Measurements from ENCODE around the gene CDH13.

Gene CDH13

DNA sequence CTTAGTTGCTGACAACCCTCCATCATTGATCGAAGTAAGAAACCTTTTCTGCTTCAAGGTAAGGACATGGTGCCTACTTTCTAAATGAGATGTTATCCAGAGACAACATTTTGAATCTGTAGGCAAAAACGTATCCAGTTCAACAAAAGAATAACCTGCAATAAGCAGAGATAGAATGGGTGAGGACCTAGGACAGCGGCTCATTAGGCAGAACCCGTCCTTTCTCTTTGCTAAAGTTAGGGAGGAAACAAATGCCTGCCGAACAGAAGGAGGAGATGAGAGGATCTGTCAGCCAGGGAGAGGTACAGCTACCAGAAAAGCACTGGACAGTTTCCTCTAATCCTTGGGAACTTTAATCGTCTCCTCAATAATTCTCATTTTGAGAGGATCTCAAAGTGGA, 183.3 kb downstream of the CDH13 start:
- Histone ChIP-seq H3K9me3 (ENCODE audit: control insufficient read depth in 2 of 2, low read length in 2 of 2) (no peaks in the 10 kb centered on the region), H3K4me1 (ENCODE audit: control insufficient read depth, insufficient read depth, low read length) (no peaks in the 10 kb centered on the region), H3K27ac (ENCODE audit: low read length) (no peak overlapping the region), H3K27me3 (ENCODE audit: control insufficient read depth in 1 of 2, insufficient read depth in 2 of 2, low read length in 2 of 2) (no peaks in the 10 kb centered on the region), H3K9ac (ENCODE audit: low read length in 2 of 2) (no peak overlapping the region), H3K4me3 (ENCODE audit: low read length in 2 of 2) (no peak overlapping the region), H3K36me3 (ENCODE audit: control insufficient read depth in 2 of 2, insufficient read depth in 2 of 2, low read length in 2 of 2) (no peaks in the 10 kb centered on the region)

DNA sequence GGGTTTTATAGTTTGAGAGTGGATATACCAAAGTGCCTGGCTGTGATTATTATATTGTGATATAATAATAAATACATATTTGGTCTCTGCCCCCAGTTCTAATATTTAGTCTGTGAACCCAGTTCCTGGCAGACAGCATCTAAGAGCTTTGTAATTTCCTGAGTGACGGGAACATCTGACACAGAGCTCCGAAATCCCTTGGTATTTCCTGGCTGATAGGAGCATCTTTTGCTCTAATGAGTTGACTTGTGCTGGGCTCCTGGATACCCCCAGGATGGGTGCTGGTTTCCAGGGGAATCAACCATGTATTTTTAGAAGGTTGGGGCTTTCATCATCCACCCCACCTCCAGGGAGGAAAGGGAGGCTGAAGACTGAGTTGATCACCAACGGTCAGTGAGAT, 187.3 kb downstream of the CDH13 start:
- no peak overlapping the region for H3K9ac ChIP-seq (ENCODE audit: low read length in 2 of 2)
- no peak overlapping the region for H3K27ac ChIP-seq (ENCODE audit: low read length)
- H3K4me1 ChIP-seq (ENCODE audit: control insufficient read depth, insufficient read depth, low read length), result no peaks in the 10 kb centered on the region
- H3K4me3 ChIP-seq (ENCODE audit: low read length in 2 of 2), result no peak overlapping the region
- H3K36me3 ChIP-seq (ENCODE audit: control insufficient read depth in 2 of 2, insufficient read depth in 2 of 2, low read length in 2 of 2), result no peaks in the 10 kb centered on the region
- H3K27me3 ChIP-seq (ENCODE audit: control insufficient read depth in 1 of 2, insufficient read depth in 2 of 2, low read length in 2 of 2), result no peaks in the 10 kb centered on the region
- H3K9me3 ChIP-seq (ENCODE audit: control insufficient read depth in 2 of 2, low read length in 2 of 2), result no peaks in the 10 kb centered on the region

DNA sequence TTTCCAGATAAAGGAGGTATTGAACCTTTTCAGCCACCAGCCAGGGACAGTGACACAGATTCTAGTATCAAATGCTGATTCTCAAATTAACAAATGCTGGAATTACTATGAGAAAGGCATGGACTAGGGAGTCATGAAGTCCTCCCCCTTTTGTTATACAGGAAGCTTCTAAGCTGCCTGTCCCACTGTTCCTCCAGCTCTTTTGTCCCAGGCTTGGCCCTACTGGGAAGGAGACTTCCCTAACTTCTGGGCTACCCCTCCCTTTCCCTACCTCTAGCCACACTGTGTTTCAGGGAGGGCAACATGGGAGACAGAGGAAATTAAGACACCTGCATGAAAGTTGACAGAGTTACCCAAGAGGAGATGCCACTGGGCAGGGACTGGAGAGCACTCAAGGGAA, 192.5 kb downstream of the CDH13 start:
- no peaks in the 10 kb centered on the region for H3K4me1 ChIP-seq (ENCODE audit: control insufficient read depth, insufficient read depth, low read length)
- H3K36me3 ChIP-seq (ENCODE audit: control insufficient read depth in 2 of 2, insufficient read depth in 2 of 2, low read length in 2 of 2), result no peaks in the 10 kb centered on the region
- no peak overlapping the region for H3K27ac ChIP-seq (ENCODE audit: low read length)
- no peaks in the 10 kb centered on the region for H3K9me3 ChIP-seq (ENCODE audit: control insufficient read depth in 2 of 2, low read length in 2 of 2)
- H3K27me3 ChIP-seq (ENCODE audit: control insufficient read depth in 1 of 2, insufficient read depth in 2 of 2, low read length in 2 of 2), result no peaks in the 10 kb centered on the region
- no peak overlapping the region for H3K4me3 ChIP-seq (ENCODE audit: low read length in 2 of 2)
- H3K9ac ChIP-seq (ENCODE audit: low read length in 2 of 2), result no peak overlapping the region

- Histone ChIP-seq H3K9me3 (ENCODE audit: control insufficient read depth in 2 of 2, low read length in 2 of 2) (no peaks in the 10 kb centered on the region), H3K9ac (ENCODE audit: low read length in 2 of 2) (no peak overlapping the region), H3K27me3 (ENCODE audit: control insufficient read depth in 1 of 2, insufficient read depth in 2 of 2, low read length in 2 of 2) (no peaks in the 10 kb centered on the region), H3K4me1 (ENCODE audit: control insufficient read depth, insufficient read depth, low read length) (no peaks in the 10 kb centered on the region), H3K36me3 (ENCODE audit: control insufficient read depth in 2 of 2, insufficient read depth in 2 of 2, low read length in 2 of 2) (no peaks in the 10 kb centered on the region), H3K27ac (ENCODE audit: low read length) (no peak overlapping the region), H3K4me3 (ENCODE audit: low read length in 2 of 2) (no peak overlapping the region)
Measured at GRCh38 chr16:82820855-82821254, 194.1 kb downstream of the CDH13 start.

GRCh38 chr16:82824408-82824807, 197.6 kb downstream of the CDH13 start:
- no peaks in the 10 kb centered on the region for H3K4me1 ChIP-seq (ENCODE audit: control insufficient read depth, insufficient read depth, low read length)
- H3K4me3 ChIP-seq (ENCODE audit: low read length in 2 of 2), result no peak overlapping the region
- no peak overlapping the region for H3K9ac ChIP-seq (ENCODE audit: low read length in 2 of 2)
- no peak overlapping the region for H3K27ac ChIP-seq (ENCODE audit: low read length)
- no peaks in the 10 kb centered on the region for H3K36me3 ChIP-seq (ENCODE audit: control insufficient read depth in 2 of 2, insufficient read depth in 2 of 2, low read length in 2 of 2)
- H3K9me3 ChIP-seq (ENCODE audit: control insufficient read depth in 2 of 2, low read length in 2 of 2), result no peaks in the 10 kb centered on the region
- no peaks in the 10 kb centered on the region for H3K27me3 ChIP-seq (ENCODE audit: control insufficient read depth in 1 of 2, insufficient read depth in 2 of 2, low read length in 2 of 2)

DNA sequence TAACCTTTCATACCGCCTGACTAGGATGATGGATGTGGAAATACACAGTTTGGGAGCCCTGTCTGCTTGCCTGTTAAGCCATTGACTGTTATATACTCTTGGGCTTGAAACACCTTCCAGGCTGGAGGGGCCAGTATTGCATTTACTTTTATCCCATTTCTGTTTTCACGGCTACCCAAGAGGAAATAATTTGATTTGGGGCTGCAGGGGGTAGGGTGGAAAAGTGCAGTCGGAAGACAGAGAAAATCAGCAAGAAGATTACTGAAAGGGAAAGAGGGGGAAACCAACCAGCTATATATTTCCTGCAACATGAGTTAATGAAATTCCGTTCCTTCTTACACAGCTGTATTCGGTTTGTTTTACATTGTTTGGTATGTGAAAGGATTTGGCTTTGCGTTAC, 202.5 kb downstream of the CDH13 start:
- Histone ChIP-seq H3K27ac (ENCODE audit: low read length) (no peak overlapping the region), H3K27me3 (ENCODE audit: control insufficient read depth in 1 of 2, insufficient read depth in 2 of 2, low read length in 2 of 2) (no peaks in the 10 kb centered on the region), H3K4me3 (ENCODE audit: low read length in 2 of 2) (no peak overlapping the region), H3K4me1 (ENCODE audit: control insufficient read depth, insufficient read depth, low read length) (no peaks in the 10 kb centered on the region), H3K9ac (ENCODE audit: low read length in 2 of 2) (no peak overlapping the region), H3K9me3 (ENCODE audit: control insufficient read depth in 2 of 2, low read length in 2 of 2) (no peaks in the 10 kb centered on the region), H3K36me3 (ENCODE audit: control insufficient read depth in 2 of 2, insufficient read depth in 2 of 2, low read length in 2 of 2) (no peaks in the 10 kb centered on the region)

GRCh38 chr16:82830944-82831343, 204.2 kb downstream of the CDH13 start:
- Histone ChIP-seq H3K4me1 (ENCODE audit: control insufficient read depth, insufficient read depth, low read length) (no peaks in the 10 kb centered on the region), H3K9ac (ENCODE audit: low read length in 2 of 2) (no peak overlapping the region), H3K9me3 (ENCODE audit: control insufficient read depth in 2 of 2, low read length in 2 of 2) (no peaks in the 10 kb centered on the region), H3K27ac (ENCODE audit: low read length) (no peak overlapping the region), H3K4me3 (ENCODE audit: low read length in 2 of 2) (no peak overlapping the region), H3K27me3 (ENCODE audit: control insufficient read depth in 1 of 2, insufficient read depth in 2 of 2, low read length in 2 of 2) (no peaks in the 10 kb centered on the region), H3K36me3 (ENCODE audit: control insufficient read depth in 2 of 2, insufficient read depth in 2 of 2, low read length in 2 of 2) (no peaks in the 10 kb centered on the region)

GRCh38 chr16:82832821-82833220, 206.1 kb downstream of the CDH13 start:
- H3K9ac ChIP-seq (ENCODE audit: low read length in 2 of 2), result no peak overlapping the region
- no peaks in the 10 kb centered on the region for H3K36me3 ChIP-seq (ENCODE audit: control insufficient read depth in 2 of 2, insufficient read depth in 2 of 2, low read length in 2 of 2)
- H3K27ac ChIP-seq (ENCODE audit: low read length), result no peak overlapping the region

DNA sequence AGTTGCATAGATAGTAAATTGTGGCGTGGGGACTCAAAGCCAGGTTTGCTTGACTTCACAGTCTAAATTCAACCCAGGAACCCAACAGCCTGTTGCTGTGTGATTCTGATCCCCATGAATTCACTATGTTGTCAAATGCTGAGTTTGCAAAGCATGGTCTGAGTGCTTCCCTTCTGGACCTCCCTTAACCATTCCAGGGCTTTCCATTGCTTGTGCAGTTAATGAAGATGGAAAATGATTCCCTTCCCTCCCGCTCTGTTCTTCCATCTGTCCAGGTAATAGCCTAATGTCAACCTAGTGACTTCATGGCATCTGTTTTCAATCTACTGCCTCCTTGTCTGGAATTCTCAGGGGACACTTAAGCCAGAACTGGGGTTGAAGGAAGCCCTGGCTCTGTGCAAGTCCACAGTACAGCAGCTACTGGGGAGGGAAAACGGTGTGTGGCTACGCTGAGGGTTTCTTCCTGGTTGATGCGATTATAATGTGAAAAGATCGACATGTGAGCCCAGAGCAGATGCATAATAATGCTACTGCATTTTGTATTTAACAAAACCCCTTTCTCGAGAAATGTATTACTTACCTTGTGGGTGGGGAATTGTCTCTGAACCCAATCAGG, 206.7 kb downstream of the CDH13 start:
- Histone ChIP-seq H3K27me3 (ENCODE audit: control insufficient read depth in 1 of 2, insufficient read depth in 2 of 2, low read length in 2 of 2) (no peaks in the 10 kb centered on the region), H3K9ac (ENCODE audit: low read length in 2 of 2) (no peak overlapping the region), H3K4me1 (ENCODE audit: control insufficient read depth, insufficient read depth, low read length) (no peaks in the 10 kb centered on the region), H3K36me3 (ENCODE audit: control insufficient read depth in 2 of 2, insufficient read depth in 2 of 2, low read length in 2 of 2) (no peaks in the 10 kb centered on the region), H3K27ac (ENCODE audit: low read length) (no peak overlapping the region), H3K9me3 (ENCODE audit: control insufficient read depth in 2 of 2, low read length in 2 of 2) (no peaks in the 10 kb centered on the region), H3K4me3 (ENCODE audit: low read length in 2 of 2) (no peak overlapping the region)

More at GRCh38 chr16:82832821-82833220, 206.1 kb downstream of the CDH13 start:
- H3K9me3 ChIP-seq (ENCODE audit: control insufficient read depth in 2 of 2, low read length in 2 of 2), result no peaks in the 10 kb centered on the region
- no peak overlapping the region for H3K4me3 ChIP-seq (ENCODE audit: low read length in 2 of 2)
- no peaks in the 10 kb centered on the region for H3K27me3 ChIP-seq (ENCODE audit: control insufficient read depth in 1 of 2, insufficient read depth in 2 of 2, low read length in 2 of 2)
- no peaks in the 10 kb centered on the region for H3K4me1 ChIP-seq (ENCODE audit: control insufficient read depth, insufficient read depth, low read length)

DNA sequence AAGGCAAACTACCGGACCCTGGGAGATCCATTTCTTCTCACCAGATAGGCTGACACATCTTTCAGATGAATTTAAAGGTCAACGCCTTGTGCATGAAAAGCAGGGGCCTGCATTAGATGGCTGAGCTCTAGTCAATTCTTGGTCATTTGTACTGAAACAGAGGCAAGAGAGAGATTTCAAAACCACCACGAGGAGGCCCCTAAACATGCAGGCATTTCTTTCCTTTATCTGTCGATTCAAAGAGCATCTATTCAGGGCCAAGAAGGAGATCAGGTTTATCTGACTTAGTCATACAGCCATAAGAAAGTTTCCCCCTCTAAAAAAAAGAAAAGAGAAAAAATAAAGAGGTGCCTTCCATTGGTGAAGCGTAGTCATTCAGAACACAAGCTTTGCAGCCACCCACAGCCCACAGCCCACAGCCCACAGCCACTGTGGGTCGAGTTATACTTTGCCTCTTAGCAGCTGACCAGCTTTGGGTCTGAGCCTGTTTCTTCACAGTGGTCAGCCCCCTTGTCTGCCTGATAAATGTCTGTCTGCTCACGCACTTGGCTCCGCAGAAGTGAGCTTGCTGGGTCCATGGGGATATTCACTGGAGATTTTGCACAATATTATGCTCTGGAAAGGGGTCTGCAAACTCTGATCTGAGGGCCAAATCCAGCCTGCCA, 207.5 kb downstream of the CDH13 start:
- Histone ChIP-seq H3K27me3 (ENCODE audit: control insufficient read depth in 1 of 2, insufficient read depth in 2 of 2, low read length in 2 of 2) (no peaks in the 10 kb centered on the region), H3K9me3 (ENCODE audit: control insufficient read depth in 2 of 2, low read length in 2 of 2) (no peaks in the 10 kb centered on the region), H3K4me3 (ENCODE audit: low read length in 2 of 2) (no peak overlapping the region), H3K27ac (ENCODE audit: low read length) (no peak overlapping the region), H3K9ac (ENCODE audit: low read length in 2 of 2) (no peak overlapping the region), H3K4me1 (ENCODE audit: control insufficient read depth, insufficient read depth, low read length) (no peaks in the 10 kb centered on the region), H3K36me3 (ENCODE audit: control insufficient read depth in 2 of 2, insufficient read depth in 2 of 2, low read length in 2 of 2) (no peaks in the 10 kb centered on the region)

GRCh38 chr16:82835487-82836155, 208.9 kb downstream of the CDH13 start:
- Histone ChIP-seq H3K27me3 (ENCODE audit: control insufficient read depth in 1 of 2, insufficient read depth in 2 of 2, low read length in 2 of 2) (no peaks in the 10 kb centered on the region), H3K4me1 (ENCODE audit: control insufficient read depth, insufficient read depth, low read length) (no peaks in the 10 kb centered on the region), H3K9ac (ENCODE audit: low read length in 2 of 2) (no peak overlapping the region), H3K4me3 (ENCODE audit: low read length in 2 of 2) (no peak overlapping the region), H3K27ac (ENCODE audit: low read length) (no peak overlapping the region), H3K9me3 (ENCODE audit: control insufficient read depth in 2 of 2, low read length in 2 of 2) (no peaks in the 10 kb centered on the region), H3K36me3 (ENCODE audit: control insufficient read depth in 2 of 2, insufficient read depth in 2 of 2, low read length in 2 of 2) (no peaks in the 10 kb centered on the region)
